Activated CD4-positive, alpha-beta T cell treated with anti-CD3 and anti-CD28 coated beads, Interleukin-2, amount 10 ng/mL, durations not matched to agents 7 days and 5 days (primary cell): ENCODE results near the gene KRTAP12-4. TPM values are rescaled to one million over a fixed set of nuclear protein-coding genes. Genes with fewer than 3 reads are reported as not detected.
"Not testable (repeated sequence)": the region's sequence is repeated elsewhere in the genome, so short reads cannot be mapped to it uniquely, and the experiment has no call there.

Experiments used
- CTCF ChIA-PET: fragments of 350-600 bp; sonication (Branson Sonifier 250); formaldehyde crosslinking; loops from one replicate; lab custom pipeline; 2021; ENCODE audit warnings: antibody characterized with exemption; lab: Charles Lee
- POLR2A ChIA-PET: fragments of 350-600 bp; sonication (Branson Sonifier 250); formaldehyde crosslinking; loops from one replicate; lab custom pipeline; 2021; ENCODE audit warnings: antibody characterized with exemption; lab: Charles Lee
- DNase-seq: peaks from one replicate; pipeline ENCODE4 v3.0.0-alpha.2; 2020
- H3K27ac Mint-ChIP-seq: one replicate; pipeline ENCODE4 v1.8.0; 2021; ENCODE audit warnings: mild to moderate bottlenecking, moderate library complexity, mixed read lengths
- H3K27me3 Mint-ChIP-seq: one replicate; pipeline ENCODE4 v1.8.0; 2021; ENCODE audit warnings: mixed read lengths
- H3K36me3 Mint-ChIP-seq: one replicate; pipeline ENCODE4 v1.8.0; 2021; ENCODE audit warnings: low read depth, mixed read lengths
- H3K4me1 Mint-ChIP-seq: one replicate; pipeline ENCODE4 v1.8.0; 2021; ENCODE audit warnings: mixed read lengths
- H3K4me3 Mint-ChIP-seq: one replicate; pipeline ENCODE4 v1.8.0; 2021; ENCODE audit warnings: mild to moderate bottlenecking, moderate library complexity, mixed read lengths
- H3K9me3 Mint-ChIP-seq: one replicate; pipeline ENCODE4 v1.8.0; 2021; ENCODE audit warnings: mixed read lengths
- total RNA-seq, 2 experiments: library from RNA; stranded (reverse); gene quantifications; one replicate each; pipeline ENCODE4 v1.2.3, GENCODE V29; 2021

Gene KRTAP12-4
- total RNA-seq, 2 experiments from 2014 or later, result not detected

- no peak for DNase-seq
- Mint-ChIP-seq H3K36me3 (peaks cover 19% of the 10 kb centered on the region), H3K9me3 (peaks cover 43% of the 10 kb centered on the region), H3K27ac (no peak overlapping the region), H3K4me3 (no peak overlapping the region), H3K4me1 (peaks cover 12% of the 10 kb centered on the region), H3K27me3 (peaks cover 13% of the 10 kb centered on the region)
- ChIA-PET CTCF (interaction anchor here (1.6 kb wide), 1 partner anchor 26 kb away, joined by 3 read pairs; the partner anchor contains the start of gene KRTAP12-4), POLR2A (no interaction called here)
Observed at GRCh38 chr21:44628707-44629391, 25.6 kb downstream of the KRTAP12-4 start.

DNA sequence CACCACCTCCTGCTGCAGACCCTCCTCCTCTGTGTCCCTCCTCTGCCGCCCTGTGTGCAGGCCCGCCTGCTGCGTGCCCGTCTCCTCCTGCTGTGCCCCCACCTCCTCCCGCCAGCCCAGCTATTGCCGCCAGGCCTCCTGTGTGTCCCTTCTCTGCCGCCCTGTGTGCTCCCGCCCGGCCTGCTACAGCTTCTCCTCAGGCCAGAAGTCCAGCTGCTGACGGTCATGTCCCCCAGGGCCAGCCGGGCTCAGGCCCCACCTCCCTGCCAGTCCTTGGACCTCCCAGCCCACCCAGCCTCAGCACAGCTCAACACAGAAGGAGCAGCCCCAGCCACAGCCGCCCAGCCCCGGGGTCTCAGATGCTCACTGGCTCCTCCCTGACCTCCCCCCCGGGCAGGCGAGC lies 26.6 kb downstream of the KRTAP12-4 start:
- not testable (repeated sequence) for H3K4me3 Mint-ChIP-seq

GRCh38 chr21:44627181-44627822 lies 27.2 kb downstream of the KRTAP12-4 start:
- Mint-ChIP-seq H3K4me1 (peaks cover 12% of the 10 kb centered on the region), H3K27me3 (peaks cover 13% of the 10 kb centered on the region), H3K36me3 (peaks cover 24% of the 10 kb centered on the region), H3K9me3 (peaks cover 53% of the 10 kb centered on the region)
- DNase-seq, POLR2A ChIA-PET, H3K4me3 Mint-ChIP-seq, H3K27ac Mint-ChIP-seq: not testable (repeated sequence)
- CTCF ChIA-PET, result interaction anchor here (1.2 to 1.5 kb wide), 2 partner anchors 18 to 86 kb away, joined by 3 read pairs; no protein-coding TSS in a partner anchor

More for the DNA sequence above, 26.6 kb downstream of the KRTAP12-4 start:
- POLR2A ChIA-PET, H3K27ac Mint-ChIP-seq, DNase-seq: not testable (repeated sequence)
- Mint-ChIP-seq H3K36me3 (peaks cover 24% of the 10 kb centered on the region), H3K9me3 (peaks cover 48% of the 10 kb centered on the region), H3K4me1 (peaks cover 12% of the 10 kb centered on the region), H3K27me3 (peaks cover 13% of the 10 kb centered on the region)
- CTCF ChIA-PET, result interaction anchor here (1.2 to 1.6 kb wide), 3 partner anchors 19 to 86 kb away, joined by 3 read pairs; partner anchors contain the start of gene KRTAP12-4

DNA sequence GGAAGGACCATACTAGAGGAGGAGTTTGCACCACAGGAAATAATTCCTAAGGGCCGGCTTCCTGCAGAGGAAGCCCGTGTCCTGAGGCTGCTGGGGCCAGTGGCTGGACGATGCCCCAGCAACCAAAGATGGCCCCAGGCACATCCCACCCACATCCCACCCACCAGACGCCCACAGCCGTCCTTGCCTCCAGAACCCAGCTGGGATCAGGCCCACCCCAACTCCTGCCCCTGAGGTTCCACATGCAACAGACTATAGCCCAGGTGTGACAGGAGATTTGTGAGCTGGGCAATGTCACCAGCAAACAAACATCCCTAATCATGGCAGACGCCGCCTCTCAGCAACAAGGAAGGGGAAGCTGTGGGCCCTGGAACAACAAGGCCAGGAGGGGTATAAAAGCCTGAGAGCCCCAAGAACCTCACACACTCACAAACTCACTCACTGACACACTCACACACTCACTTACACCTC lies 27.8 kb downstream of the KRTAP12-4 start, which contains the start of gene KRTAP10-9:
TSS of gene KRTAP10-9 (plus strand) at position 421 of the 471 bp plus-strand sequence. CDS start 79 bp downstream, outside the sequence.
- ChIA-PET POLR2A (no interaction called here), CTCF (interaction anchor here (1.2 to 1.5 kb wide), 2 partner anchors 18 to 87 kb away, joined by 3 read pairs; no protein-coding TSS in a partner anchor)
- DNase-seq, result no peak
- peaks cover 51% of the 10 kb centered on the region for H3K9me3 Mint-ChIP-seq
- no peak within 1 kb of the TSS for H3K27ac Mint-ChIP-seq
- H3K27me3 Mint-ChIP-seq, result peaks cover 12% of the 10 kb centered on the region
- peaks cover 25% of the 10 kb centered on the region for H3K36me3 Mint-ChIP-seq
- peaks cover 12% of the 10 kb centered on the region for H3K4me1 Mint-ChIP-seq
- no peak within 1 kb of the TSS for H3K4me3 Mint-ChIP-seq

DNA sequence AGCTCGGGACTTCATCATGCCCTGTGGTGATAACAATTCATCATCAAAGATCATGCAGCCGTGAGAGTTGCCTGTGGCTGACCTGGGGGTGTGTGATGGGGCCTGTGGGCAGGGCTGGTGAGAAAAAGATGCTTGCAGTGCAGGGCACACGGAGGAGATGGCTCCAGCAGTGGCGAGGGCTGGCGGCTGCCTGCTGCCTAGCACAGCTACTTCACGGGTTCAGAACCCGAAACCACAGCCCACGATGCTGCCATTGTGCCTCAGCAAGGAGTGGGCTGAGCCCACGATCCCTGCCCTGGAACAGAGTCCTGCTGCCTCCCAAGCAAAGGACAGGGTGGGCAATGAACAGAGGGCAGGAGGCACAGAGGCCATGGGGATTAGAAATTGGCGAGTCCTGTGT lies 28.2 kb downstream of the KRTAP12-4 start:
- H3K4me3 Mint-ChIP-seq, result no peak overlapping the region
- CTCF ChIA-PET, result interaction anchor here (1.0 to 1.5 kb wide), 3 partner anchors 17 to 31 kb away, joined by 3 read pairs; partner anchors contain the start of gene KRTAP12-3
- peaks cover 12% of the 10 kb centered on the region for H3K4me1 Mint-ChIP-seq
- peaks cover 49% of the 10 kb centered on the region for H3K9me3 Mint-ChIP-seq
- no peak for DNase-seq
- peaks cover 11% of the 10 kb centered on the region for H3K27me3 Mint-ChIP-seq
- POLR2A ChIA-PET, result no interaction called here
- H3K36me3 Mint-ChIP-seq, result peaks cover 26% of the 10 kb centered on the region
- no peak overlapping the region for H3K27ac Mint-ChIP-seq

DNA sequence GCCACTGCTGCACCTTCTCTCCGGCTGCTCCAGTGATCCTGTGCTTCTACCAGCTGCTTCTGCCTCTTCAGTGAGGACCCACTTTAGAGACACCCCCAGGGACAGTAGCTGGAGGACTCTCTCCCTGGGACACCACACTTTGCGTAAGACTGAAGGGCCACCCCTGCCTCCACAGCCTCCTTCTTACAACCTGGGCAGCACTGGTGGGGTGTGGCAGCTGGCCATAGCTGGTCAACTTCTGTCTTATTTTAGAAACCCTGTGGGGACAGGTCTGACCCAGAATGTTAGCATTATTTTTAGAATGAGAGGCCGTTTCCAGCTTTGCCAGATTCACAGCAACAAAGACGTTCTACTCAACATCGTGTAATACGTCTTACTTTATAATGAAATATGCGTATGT lies 28.7 kb downstream of the KRTAP12-4 start:
- ChIA-PET CTCF (interaction anchor here (1.0 to 1.3 kb wide), 2 partner anchors 28 to 32 kb away, joined by 3 read pairs; partner anchors contain the start of gene KRTAP12-3), POLR2A (no interaction called here)
- DNase-seq, result no peak
- peaks cover 12% of the 10 kb centered on the region for H3K4me1 Mint-ChIP-seq
- no peak overlapping the region for H3K27ac Mint-ChIP-seq
- H3K27me3 Mint-ChIP-seq, result peaks cover 11% of the 10 kb centered on the region
- H3K4me3 Mint-ChIP-seq, result no peak overlapping the region
- peaks cover 24% of the 10 kb centered on the region for H3K36me3 Mint-ChIP-seq
- H3K9me3 Mint-ChIP-seq, result peaks cover 47% of the 10 kb centered on the region

- Mint-ChIP-seq H3K27ac (no peak overlapping the region), H3K27me3 (peaks cover 11% of the 10 kb centered on the region), H3K4me3 (no peak overlapping the region), H3K9me3 (peaks cover 55% of the 10 kb centered on the region), H3K4me1 (peaks cover 16% of the 10 kb centered on the region), H3K36me3 (peaks cover 35% of the 10 kb centered on the region)
- no peak for DNase-seq
- ChIA-PET POLR2A (no interaction called here), CTCF (no interaction called here)
Observed at GRCh38 chr21:44623575-44623974, 30.9 kb downstream of the KRTAP12-4 start.

DNA sequence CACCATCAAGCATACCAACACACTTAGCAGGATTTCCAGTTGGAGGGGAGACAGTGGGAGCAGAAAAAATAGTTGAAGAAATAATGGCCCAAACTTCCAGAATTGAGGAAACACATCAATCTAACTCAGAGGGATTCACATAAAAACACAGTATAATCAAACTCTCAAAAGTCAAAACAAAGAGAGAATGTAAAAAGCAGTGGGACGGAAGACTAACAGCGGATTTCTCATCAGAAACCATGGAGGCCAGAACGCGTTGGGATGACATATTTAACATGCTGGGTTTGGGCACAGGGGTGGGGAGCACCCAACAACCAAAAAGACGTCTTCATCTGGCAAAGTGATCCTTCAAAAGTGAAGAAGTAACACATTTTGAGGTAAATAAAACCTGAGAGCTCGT lies 34.6 kb downstream of the KRTAP12-4 start:
- H3K9me3 Mint-ChIP-seq, result peaks cover 61% of the 10 kb centered on the region
- CTCF ChIA-PET, result interaction anchor here (1.2 kb wide), 1 partner anchor 56 kb away, joined by 3 read pairs; no protein-coding TSS in a partner anchor
- peaks cover 11% of the 10 kb centered on the region for H3K27me3 Mint-ChIP-seq
- POLR2A ChIA-PET, result no interaction called here
- H3K27ac Mint-ChIP-seq, result no peak overlapping the region
- H3K4me1 Mint-ChIP-seq, result peaks cover 30% of the 10 kb centered on the region
- DNase-seq, result no peak
- H3K4me3 Mint-ChIP-seq, result no peak overlapping the region
- H3K36me3 Mint-ChIP-seq, result peaks cover 41% of the 10 kb centered on the region

- H3K4me3 Mint-ChIP-seq, result peak overlapping the region; percentile 37
- peaks cover 35% of the 10 kb centered on the region for H3K36me3 Mint-ChIP-seq
- ChIA-PET POLR2A (no interaction called here), CTCF (interaction anchor here (0.5 to 1.2 kb wide), 3 partner anchors 24 to 57 kb away, joined by 3 to 4 read pairs (median 3); no protein-coding TSS in a partner anchor)
- H3K4me1 Mint-ChIP-seq, result peaks cover 30% of the 10 kb centered on the region
- peak overlapping the region; percentile 93 for H3K27ac Mint-ChIP-seq
- peaks cover 51% of the 10 kb centered on the region for H3K9me3 Mint-ChIP-seq
- peak; percentile 72 for DNase-seq
- peaks cover 6% of the 10 kb centered on the region for H3K27me3 Mint-ChIP-seq
Observed at GRCh38 chr21:44618909-44619308, 35.5 kb downstream of the KRTAP12-4 start.

- peaks cover 32% of the 10 kb centered on the region for H3K36me3 Mint-ChIP-seq
- CTCF ChIA-PET, result interaction anchor here (1.1 to 1.2 kb wide), 2 partner anchors 37 to 58 kb away, joined by 3 to 4 read pairs; no protein-coding TSS in a partner anchor
- no peak for DNase-seq
Observed at GRCh38 chr21:44618504-44618903, 36.0 kb downstream of the KRTAP12-4 start.

GRCh38 chr21:44617071-44617501 lies 37.4 kb downstream of the KRTAP12-4 start:
- no peak overlapping the region for H3K4me3 Mint-ChIP-seq
- no peaks in the 10 kb centered on the region for H3K27me3 Mint-ChIP-seq
- H3K4me1 Mint-ChIP-seq, result peaks cover 30% of the 10 kb centered on the region
- H3K36me3 Mint-ChIP-seq, result peaks cover 30% of the 10 kb centered on the region
- no peak overlapping the region for H3K27ac Mint-ChIP-seq
- CTCF ChIA-PET, result no interaction called here
- H3K9me3 Mint-ChIP-seq, result peaks cover 33% of the 10 kb centered on the region
- DNase-seq, result no peak
- POLR2A ChIA-PET, result no interaction called here

More at GRCh38 chr21:44618504-44618903, 36.0 kb downstream of the KRTAP12-4 start:
- H3K27me3 Mint-ChIP-seq, result peaks cover 2% of the 10 kb centered on the region
- H3K9me3 Mint-ChIP-seq, result peaks cover 47% of the 10 kb centered on the region
- POLR2A ChIA-PET, result no interaction called here
- peaks cover 30% of the 10 kb centered on the region for H3K4me1 Mint-ChIP-seq
- H3K4me3 Mint-ChIP-seq, result peak overlapping the region; percentile 37
- peak overlapping the region; percentile 93 for H3K27ac Mint-ChIP-seq

DNA sequence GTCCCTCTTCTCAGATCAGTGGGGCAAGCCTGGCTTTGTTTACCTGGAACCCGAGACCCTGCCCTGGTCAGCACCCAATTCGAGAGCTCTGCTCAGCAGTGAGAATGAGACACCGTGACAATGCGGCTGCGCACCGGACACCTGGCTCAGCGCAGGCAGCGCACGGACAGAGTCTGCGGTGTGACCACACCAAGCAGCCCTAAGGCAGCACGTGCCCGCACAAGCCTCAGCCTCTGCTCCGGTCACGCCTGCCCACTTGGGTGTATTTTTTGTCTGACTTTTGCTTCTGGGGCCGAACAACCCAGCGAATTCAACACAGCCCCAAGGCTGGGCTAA lies 37.9 kb downstream of the KRTAP12-4 start:
- ChIA-PET POLR2A (no interaction called here), CTCF (no interaction called here)
- Mint-ChIP-seq H3K9me3 (peaks cover 30% of the 10 kb centered on the region), H3K4me3 (no peak overlapping the region), H3K36me3 (peaks cover 28% of the 10 kb centered on the region), H3K27me3 (no peaks in the 10 kb centered on the region), H3K27ac (peak overlapping the region; percentile 48), H3K4me1 (peaks cover 30% of the 10 kb centered on the region)
- no peak for DNase-seq
